SH-SY5Y (cell line): ENCODE results near the gene MBD3L5.
"Not testable (repeated sequence)": the region's sequence is repeated elsewhere in the genome, so short reads cannot be mapped to it uniquely, and the experiment has no call there.

Source experiments
- GATA2 ChIP-seq: IDR thresholded peaks from 2 replicates; pipeline ENCODE4 v1.6.1; 2011; ENCODE audit warnings: mild to moderate bottlenecking, low read depth, low read length
- GATA3 ChIP-seq: IDR thresholded peaks from 2 replicates; pipeline ENCODE4 v1.6.1; 2011; ENCODE audit warnings: low read depth, mild to moderate bottlenecking, low read length, moderate library complexity

MBD3L5 gene

DNA sequence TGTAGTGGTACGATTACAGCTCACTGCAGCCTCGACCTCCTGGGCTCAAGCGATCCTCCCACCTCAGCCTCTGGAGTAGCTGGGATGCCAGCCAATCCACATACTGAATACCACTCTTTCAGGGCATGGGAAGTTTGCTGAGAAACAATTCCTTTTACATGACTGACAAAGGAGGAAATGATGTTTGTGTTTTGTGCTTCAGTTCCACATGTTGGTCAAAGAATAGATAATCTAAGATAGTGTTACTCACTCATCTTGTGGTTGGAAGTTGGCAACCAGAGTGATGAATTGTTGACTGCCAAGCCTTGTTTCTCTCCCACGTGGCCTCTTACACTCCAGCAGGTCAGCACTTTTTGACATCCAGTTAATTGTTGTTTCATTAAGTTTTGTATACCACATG, 16.7 kb upstream of the MBD3L5 start:
- TF ChIP-seq GATA3: no peak
- TF ChIP-seq GATA2: no peak

GRCh38 chr19:7018828-7019227, 11.6 kb upstream of the MBD3L5 start:
- TF ChIP-seq GATA3 (no peak), GATA2 (no peak)

GRCh38 chr19:7021331-7021730, 9.0 kb upstream of the MBD3L5 start, which contains the start of gene MBD3L2B:
Gene MBD3L2B (minus strand): TSS chr19:7021431. CDS start chr19:7021397, 34 bp downstream.
- not testable (repeated sequence) for TF ChIP-seq GATA2, GATA3

DNA sequence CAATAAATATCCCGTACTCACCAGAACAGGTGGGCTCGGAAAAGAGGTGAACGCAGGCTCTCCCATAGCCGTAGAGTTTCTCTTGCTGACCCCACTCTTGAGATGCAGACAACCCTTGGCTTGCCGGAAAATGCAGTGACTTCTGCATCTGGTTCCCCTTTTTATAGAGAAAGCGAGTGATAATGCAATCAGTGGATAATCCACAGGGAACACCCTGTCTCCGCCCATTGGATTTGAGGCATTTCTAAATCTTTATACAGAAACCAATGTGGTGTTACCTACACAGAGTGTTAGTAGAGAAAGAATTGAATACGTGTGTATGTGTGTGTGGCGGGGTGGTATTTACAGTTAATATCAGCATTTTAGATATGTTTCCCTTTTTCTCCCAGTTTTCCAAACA, 9.7 kb downstream of the MBD3L5 start, which contains the start of gene MBD3L4:
Gene MBD3L4, minus strand, starts transcription at position 101 of the 400 bp plus-strand sequence. Its CDS starts 35 bp downstream, at position 66.
- TF ChIP-seq GATA2, GATA3: not testable (repeated sequence)

DNA sequence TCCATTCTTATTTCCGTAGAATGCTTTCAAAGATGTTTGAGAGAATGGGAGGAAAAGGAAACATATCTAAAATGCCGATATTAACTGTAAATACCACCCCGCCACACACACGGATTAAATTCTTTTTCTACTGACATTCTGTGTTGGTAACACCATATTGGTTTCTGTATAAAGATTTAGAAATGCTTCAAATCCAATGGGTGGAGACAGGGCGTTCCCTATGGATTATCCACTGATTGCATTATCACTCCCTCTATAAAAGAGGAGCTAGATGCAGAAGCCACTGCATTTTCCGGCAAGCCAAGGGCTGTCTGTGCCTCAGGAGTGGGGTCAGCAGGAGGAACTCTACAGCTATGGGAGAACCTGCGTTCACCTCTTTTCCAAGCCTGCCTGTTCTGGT, 18.6 kb downstream of the MBD3L5 start, which contains the start of gene MBD3L2:
Gene MBD3L2, plus strand, starts transcription at position 301 of the 400 bp plus-strand sequence. Its CDS starts 53 bp downstream, at position 354.
- not testable (repeated sequence) for TF ChIP-seq GATA2, GATA3

DNA sequence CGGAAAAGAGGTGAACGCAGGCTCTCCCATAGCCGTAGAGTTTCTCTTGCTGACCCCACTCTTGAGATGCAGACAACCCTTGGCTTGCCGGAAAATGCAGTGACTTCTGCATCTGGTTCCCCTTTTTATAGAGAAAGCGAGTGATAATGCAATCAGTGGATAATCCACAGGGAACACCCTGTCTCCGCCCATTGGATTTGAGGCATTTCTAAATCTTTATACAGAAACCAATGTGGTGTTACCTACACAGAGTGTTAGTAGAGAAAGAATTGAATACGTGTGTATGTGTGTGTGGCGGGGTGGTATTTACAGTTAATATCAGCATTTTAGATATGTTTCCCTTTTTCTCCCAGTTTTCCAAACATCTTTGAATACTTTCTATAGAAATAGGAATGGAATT, 28.2 kb downstream of the MBD3L5 start, which contains the start of gene MBD3L3:
Gene MBD3L3, minus strand, starts transcription at position 101 of the 400 bp plus-strand sequence. Its CDS starts 71 bp downstream, at position 30.
- TF ChIP-seq GATA2, GATA3: not testable (repeated sequence)

DNA sequence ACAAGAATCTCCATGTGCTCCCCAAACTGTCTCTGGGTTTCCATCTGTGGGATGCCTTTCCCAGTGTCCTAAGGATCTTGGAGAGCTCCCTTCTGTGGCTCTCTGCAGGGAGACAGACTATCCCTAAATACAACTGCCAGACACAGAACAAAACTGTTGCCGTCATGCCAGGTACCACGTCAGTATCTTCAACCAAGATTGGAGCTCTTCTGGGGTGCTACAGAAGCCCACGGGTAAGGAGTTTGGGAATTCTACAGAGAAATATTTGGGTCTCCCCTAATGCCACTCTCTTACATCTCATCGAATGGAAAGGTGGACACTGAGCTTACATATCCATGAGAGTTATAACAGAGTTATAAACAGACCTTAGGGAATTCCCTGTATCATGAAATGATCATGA, 33.0 kb downstream of the MBD3L5 start:
- TF ChIP-seq GATA2 (no peak), GATA3 (no peak)

DNA sequence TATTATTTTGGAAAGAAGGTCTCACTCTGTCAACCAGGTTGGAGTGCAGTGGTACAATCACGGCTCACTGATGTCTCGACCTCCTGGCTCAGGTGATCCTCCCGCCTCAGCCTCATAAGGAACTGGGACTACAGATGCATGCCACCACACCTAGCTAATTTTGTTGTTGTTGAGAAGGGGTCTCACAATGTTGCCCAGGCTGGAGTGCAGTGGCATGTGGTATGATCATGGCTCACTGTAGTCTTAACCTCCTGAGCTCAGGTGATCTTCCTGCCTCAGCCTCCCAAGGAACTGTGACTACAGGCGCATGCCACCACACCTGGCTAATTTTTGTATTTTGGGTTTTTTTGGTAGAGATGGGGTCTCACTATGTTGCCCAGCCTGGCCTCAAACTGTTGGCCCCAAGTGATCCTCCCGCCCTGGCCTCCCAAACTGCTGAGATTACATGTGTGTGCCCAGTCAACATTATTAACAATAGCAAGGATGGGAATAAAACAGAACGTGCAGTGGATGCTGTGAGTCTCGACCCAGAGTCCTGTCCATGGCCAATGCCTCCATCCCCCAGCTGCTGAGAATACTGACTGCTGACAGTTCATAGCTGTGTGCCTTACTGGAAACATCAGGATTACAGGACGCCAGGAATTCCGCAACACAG, 33.5 kb downstream of the MBD3L5 start:
- no peak for TF ChIP-seq GATA3
- TF ChIP-seq GATA2: no peak

GRCh38 chr19:7067716-7068115, 37.3 kb downstream of the MBD3L5 start:
- TF ChIP-seq GATA3 (no peak), GATA2 (no peak)

DNA sequence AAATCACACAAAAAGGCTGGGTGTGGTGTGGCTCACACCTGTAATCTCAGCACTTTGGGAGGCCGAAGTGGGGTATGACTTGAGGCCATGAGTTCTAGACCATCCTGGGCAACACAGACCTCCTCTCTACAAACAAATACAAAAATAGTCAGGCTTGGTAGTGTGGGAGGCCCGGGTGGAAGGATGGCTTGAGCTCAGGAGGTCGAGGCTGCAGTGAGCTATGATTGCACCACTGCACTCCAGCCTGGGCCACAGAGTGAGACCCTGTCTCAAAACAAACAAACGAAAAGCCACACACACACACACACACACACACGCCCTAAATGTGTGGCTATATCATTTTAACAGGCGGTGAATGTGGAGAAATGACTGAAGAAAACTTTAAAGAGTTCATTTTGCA, 38.2 kb downstream of the MBD3L5 start:
- TF ChIP-seq GATA3 (no peak), GATA2 (no peak)

- no peak for TF ChIP-seq GATA2
- TF ChIP-seq GATA3: no peak
Observed at GRCh38 chr19:7069042-7069903, 38.9 kb downstream of the MBD3L5 start, which contains the start of gene ZNF557. Gene ZNF557 (plus strand): TSS chr19:7069703. CDS start chr19:7075075, 5,372 bp downstream.

- TF ChIP-seq GATA3 (no peak), GATA2 (no peak)
Observed at GRCh38 chr19:7069904-7070226, 39.5 kb downstream of the MBD3L5 start.

GRCh38 chr19:7072541-7072940, 42.2 kb downstream of the MBD3L5 start:
- TF ChIP-seq GATA3 (no peak), GATA2 (no peak)

DNA sequence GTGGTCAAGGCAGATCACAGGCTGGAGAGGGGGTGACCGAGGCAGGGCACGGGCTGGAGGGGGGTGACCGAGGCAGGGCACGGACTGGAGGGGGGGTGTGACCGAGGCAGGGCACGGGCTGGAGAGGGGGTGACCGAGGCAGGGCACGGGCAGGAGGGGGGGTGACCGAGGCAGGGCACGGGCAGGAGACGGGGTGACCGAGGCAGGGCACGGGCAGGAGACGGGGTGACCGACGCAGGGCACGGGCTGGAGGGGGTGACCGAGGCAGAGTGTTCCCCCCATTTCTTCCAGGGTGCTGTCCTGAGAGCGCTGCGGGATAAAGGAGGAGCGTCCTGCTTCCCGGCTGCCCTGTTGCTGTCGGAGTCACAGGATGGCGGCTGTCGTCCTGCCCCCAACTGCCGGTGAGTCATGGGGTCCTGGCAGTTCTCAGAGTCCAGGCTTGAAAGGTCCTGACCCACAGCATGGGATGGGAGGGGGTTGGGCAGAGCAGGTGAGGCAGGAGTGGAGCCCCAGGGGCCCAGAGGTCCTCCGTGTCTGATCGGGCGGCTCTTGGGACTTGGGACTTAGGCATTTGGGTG, 44.4 kb downstream of the MBD3L5 start:
- no peak for TF ChIP-seq GATA3
- no peak for TF ChIP-seq GATA2
